ENCODE data around the gene BTBD19. TPM values are rescaled to one million over a fixed set of nuclear protein-coding genes. Genes with fewer than 3 reads are reported as not detected.
"Not testable (repeated sequence)": the region's sequence is repeated elsewhere in the genome, so short reads cannot be mapped to it uniquely, and the experiment has no call there.

The BTBD19 gene
- total RNA-seq, 1 donor from 2014 or later: 6.8 TPM

GRCh38 chr1:44808938-44809917 is 905 bp downstream of the BTBD19 start:
- DNase-seq (ENCODE audit: low read depth, low spot score): no peak

GRCh38 chr1:44810101-44810761 is 1.9 kb downstream of the BTBD19 start:
- DNase-seq (ENCODE audit: low read depth, low spot score): no peak

GRCh38 chr1:44810762-44811105 is 2.4 kb downstream of the BTBD19 start:
- DNase-seq (ENCODE audit: low read depth, low spot score): not testable (repeated sequence)

- no peak for DNase-seq (ENCODE audit: low read depth, low spot score)
Measured at GRCh38 chr1:44811234-44811633, 2.9 kb downstream of the BTBD19 start.

- DNase-seq (ENCODE audit: low read depth, low spot score): no peak
Measured at GRCh38 chr1:44812822-44813543, 4.7 kb downstream of the BTBD19 start.

- DNase-seq (ENCODE audit: low read depth, low spot score): not testable (repeated sequence)
Measured at GRCh38 chr1:44815926-44816325, 7.6 kb downstream of the BTBD19 start.

GRCh38 chr1:44817307-44817706 is 9.0 kb downstream of the BTBD19 start:
- DNase-seq (ENCODE audit: low read depth, low spot score): no peak

- no peak for DNase-seq (ENCODE audit: low read depth, low spot score)
Measured at GRCh38 chr1:44817771-44818495, 9.6 kb downstream of the BTBD19 start.

GRCh38 chr1:44819196-44819607 is 10.9 kb downstream of the BTBD19 start:
- no peak for DNase-seq (ENCODE audit: low read depth, low spot score)

- peak; percentile 53 for DNase-seq (ENCODE audit: low read depth, low spot score)
Measured at GRCh38 chr1:44819608-44820327, 11.4 kb downstream of the BTBD19 start.

- no peak for DNase-seq (ENCODE audit: low read depth, low spot score)
Measured at GRCh38 chr1:44820328-44821239, 12.3 kb downstream of the BTBD19 start.

GRCh38 chr1:44821240-44821715 is 13.0 kb downstream of the BTBD19 start:
- DNase-seq (ENCODE audit: low read depth, low spot score): no peak

GRCh38 chr1:44822131-44822701 is 13.9 kb downstream of the BTBD19 start:
- no peak for DNase-seq (ENCODE audit: low read depth, low spot score)

GRCh38 chr1:44822981-44823451 is 14.7 kb downstream of the BTBD19 start:
- DNase-seq (ENCODE audit: low read depth, low spot score): no peak

- DNase-seq (ENCODE audit: low read depth, low spot score): not testable (repeated sequence)
Measured at GRCh38 chr1:44824392-44824791, 16.1 kb downstream of the BTBD19 start.

GRCh38 chr1:44826375-44827196 is 18.3 kb downstream of the BTBD19 start:
- no peak for DNase-seq (ENCODE audit: low read depth, low spot score)

- no peak for DNase-seq (ENCODE audit: low read depth, low spot score)
Measured at GRCh38 chr1:44827197-44828002, 19.1 kb downstream of the BTBD19 start.
